Naive thymus-derived CD4-positive, alpha-beta T cell (primary cell): ENCODE measurements around the gene TMEM45B. TPM values are rescaled to one million over a fixed set of nuclear protein-coding genes. Genes with fewer than 3 reads are reported as not detected.
"Not testable (repeated sequence)": the region's sequence is repeated elsewhere in the genome, so short reads cannot be mapped to it uniquely, and the experiment has no call there.

Experiments
- ATAC-seq: fragments of 150-1000 bp; cut with Tn5 transposase; 2 replicates; pipeline ENCODE4 v1.10.0; 2021; ENCODE audit warnings: mild to moderate bottlenecking, moderate library complexity
- CTCF ChIA-PET: fragments of 350-600 bp; sonication (Branson Sonifier 250); formaldehyde crosslinking; loops from one replicate; lab custom pipeline; 2021; ENCODE audit warnings: antibody characterized with exemption; lab: Charles Lee
- POLR2A ChIA-PET: fragments of 350-600 bp; sonication (Branson Sonifier 250); formaldehyde crosslinking; loops from one replicate; lab custom pipeline; 2021; ENCODE audit warnings: antibody characterized with exemption, inconsistent platforms; lab: Charles Lee
- DNase-seq, 9 donors: peaks; one replicate each; pipeline versions ENCODE4 v3.0.0 to v3.0.0-alpha.2; 2020 to 2022; ENCODE audit warnings: mixed read lengths in 1 of 9
- H3K27ac ChIP-seq: one replicate; pipeline ENCODE4 v1.7.0; 2013; ENCODE audit warnings: mild to moderate bottlenecking, low read depth, low read length, moderate library complexity
- H3K27me3 ChIP-seq, 2 donors: one replicate each; pipeline ENCODE4 v1.7.0; 2013; ENCODE audit warnings: low read length in 2 of 2, mild to moderate bottlenecking in 2 of 2, moderate library complexity in 2 of 2; ENCODE audit not compliant: control insufficient read depth in 2 of 2, insufficient read depth in 2 of 2
- H3K36me3 ChIP-seq, 3 experiments: 1 replicate in 2 of 3; 2 replicates in 1 of 3; pipeline ENCODE4 v1.7.0; 2013; ENCODE audit warnings: low read length in 3 of 3, mild to moderate bottlenecking in 3 of 3, moderate library complexity in 1 of 3; ENCODE audit not compliant: insufficient read depth in 3 of 3, control insufficient read depth in 2 of 3
- H3K4me1 ChIP-seq, 2 donors: one replicate each; pipeline ENCODE4 v1.7.0; 2013; ENCODE audit warnings: low read length in 2 of 2, mild to moderate bottlenecking in 2 of 2, moderate library complexity in 1 of 2; ENCODE audit not compliant: control insufficient read depth in 2 of 2, insufficient read depth in 2 of 2
- H3K4me3 ChIP-seq: 2 replicates; pipeline ENCODE4 v1.7.0; 2013; ENCODE audit warnings: mild to moderate bottlenecking, low read length
- H3K9me3 ChIP-seq, 3 experiments: 1 replicate in 2 of 3; 2 replicates in 1 of 3; pipeline ENCODE4 v1.7.0; 2013; ENCODE audit warnings: low read length in 3 of 3; ENCODE audit not compliant: control insufficient read depth in 2 of 3
- H3K27ac Mint-ChIP-seq, 9 donors: one replicate each; pipeline ENCODE4 v1.8.0; 2020 to 2022; ENCODE audit warnings: mixed read lengths in 9 of 9, mild to moderate bottlenecking in 8 of 9, moderate library complexity in 5 of 9, inconsistent platforms in 2 of 9
- H3K27me3 Mint-ChIP-seq, 5 donors: one replicate each; pipeline ENCODE4 v1.8.0; 2021 to 2022; ENCODE audit warnings: mixed read lengths in 5 of 5, mild to moderate bottlenecking in 1 of 5
- H3K36me3 Mint-ChIP-seq, 5 donors: one replicate each; pipeline ENCODE4 v1.8.0; 2020 to 2022; ENCODE audit warnings: mixed read lengths in 5 of 5, mild to moderate bottlenecking in 3 of 5, inconsistent platforms in 1 of 5
- H3K4me1 Mint-ChIP-seq, 7 donors: one replicate each; pipeline ENCODE4 v1.8.0; 2020 to 2022; ENCODE audit warnings: mixed read lengths in 7 of 7, mild to moderate bottlenecking in 3 of 7, inconsistent platforms in 1 of 7
- H3K4me3 Mint-ChIP-seq, 10 donors: one replicate each; pipeline ENCODE4 v1.8.0; 2020 to 2022; ENCODE audit warnings: mild to moderate bottlenecking in 10 of 10, mixed read lengths in 10 of 10, moderate library complexity in 6 of 10, inconsistent platforms in 2 of 10
- H3K9me3 Mint-ChIP-seq, 11 donors: one replicate each; pipeline ENCODE4 v1.8.0; 2020 to 2022; ENCODE audit warnings: mixed read lengths in 11 of 11, mild to moderate bottlenecking in 4 of 11, inconsistent platforms in 1 of 11, moderate library complexity in 1 of 11
- intact Hi-C, 2 donors: fragments of 100-400 bp; cut with micrococcal nuclease; formaldehyde crosslinking; loops; one replicate each; pipeline ENCODE4 v1.15.1; 2023
- polyA plus RNA-seq, 2 donors: library from polyadenylated mRNA; unstranded; fragments of 300-500 nt; fragmentation: Illumina TruSeq; gene quantifications; one replicate each; pipeline ENCODE4 v1.2.3, GENCODE V29; 2021
- total RNA-seq, 6 experiments: library from RNA in 5 of 6; stranded (reverse) in 5 of 6; gene quantifications; 1 replicate in 5 of 6; 2 replicates in 1 of 6; pipeline ENCODE4 v1.2.3 and lab custom pipeline; 2021 to 2026

TMEM45B gene
- total and polyA plus RNA-seq, 7 experiments from 2014 or later = 2.3 to 40.8 (median 11.9) TPM

GRCh38 chr11:129770993-129771392 lies 44.7 kb upstream of the TMEM45B start:
- Mint-ChIP-seq H3K27ac (no peak overlapping the region), H3K27me3 (peaks cover 0 to 10% (median 0%) of the 10 kb centered on the region in 5 donors), H3K4me1 (peaks cover 0 to 6% (median 5%) of the 10 kb centered on the region in 7 donors), H3K36me3 (peaks cover 0 to 30% (median 22%) of the 10 kb centered on the region in 5 donors), H3K4me3 (no peak overlapping the region), H3K9me3 (peaks cover 4 to 22% (median 13%) of the 10 kb centered on the region in 11 donors)
- H3K27ac ChIP-seq = no peak overlapping the region
- DNase-seq (no peak), ATAC-seq (no peak)
- H3K4me3 ChIP-seq = no peak overlapping the region
- H3K27me3 ChIP-seq = no peaks in the 10 kb centered on the region
- no peaks in the 10 kb centered on the region for H3K36me3 ChIP-seq
- no peaks in the 10 kb centered on the region for H3K9me3 ChIP-seq
- ChIA-PET POLR2A (interaction anchor here (1.5 kb wide), 1 partner anchor 29 kb away, joined by 3 read pairs; no protein-coding TSS in a partner anchor), CTCF (interaction anchor here (0.6 kb wide), 1 partner anchor 16 kb away, joined by 4 read pairs; no protein-coding TSS in a partner anchor)
- H3K4me1 ChIP-seq = no peaks in the 10 kb centered on the region
- intact Hi-C loops = no loop called here

GRCh38 chr11:129771456-129771855 lies 44.2 kb upstream of the TMEM45B start:
- H3K27ac Mint-ChIP-seq, CTCF ChIA-PET, H3K4me1 Mint-ChIP-seq, H3K4me3 ChIP-seq, H3K27ac ChIP-seq, H3K4me1 ChIP-seq, DNase-seq, H3K9me3 ChIP-seq, POLR2A ChIA-PET, H3K36me3 ChIP-seq, H3K4me3 Mint-ChIP-seq, H3K27me3 ChIP-seq, intact Hi-C loops: not testable (repeated sequence)
- H3K27me3 Mint-ChIP-seq = peaks cover 0 to 10% (median 0%) of the 10 kb centered on the region in 5 donors
- peak; percentile 36 for ATAC-seq
- peaks cover 4 to 22% (median 13%) of the 10 kb centered on the region in 11 donors for H3K9me3 Mint-ChIP-seq
- peaks cover 0 to 30% (median 22%) of the 10 kb centered on the region in 5 donors for H3K36me3 Mint-ChIP-seq

- intact Hi-C loops = no loop called here
- ChIA-PET POLR2A (interaction anchor here (0.7 kb wide), 1 partner anchor 25 kb away, joined by 3 read pairs; no protein-coding TSS in a partner anchor), CTCF (no interaction called here)
- no peaks in the 10 kb centered on the region for H3K9me3 ChIP-seq
- no peak overlapping the region for H3K27ac Mint-ChIP-seq
- peaks cover 0 to 2% (median 0%) of the 10 kb centered on the region in 11 donors for H3K9me3 Mint-ChIP-seq
- peaks cover 0 to 11% (median 0%) of the 10 kb centered on the region in 5 donors for H3K27me3 Mint-ChIP-seq
- no peak for DNase-seq
- H3K27ac ChIP-seq = no peak overlapping the region
- no peak overlapping the region for H3K4me3 ChIP-seq
- H3K36me3 ChIP-seq = no peaks in the 10 kb centered on the region
- H3K4me1 ChIP-seq = no peaks in the 10 kb centered on the region
- no peaks in the 10 kb centered on the region for H3K27me3 ChIP-seq
- peaks cover 0 to 11% (median 2%) of the 10 kb centered on the region in 5 donors for H3K36me3 Mint-ChIP-seq
- no peak for ATAC-seq
- H3K4me3 Mint-ChIP-seq = no peak overlapping the region
- no peaks in the 10 kb centered on the region for H3K4me1 Mint-ChIP-seq
These were observed 36.8 kb upstream of the TMEM45B start for GRCh38 chr11:129778877-129779276.

GRCh38 chr11:129779342-129779741 lies 36.3 kb upstream of the TMEM45B start:
- H3K36me3 ChIP-seq = no peaks in the 10 kb centered on the region
- no peak for DNase-seq
- H3K27ac ChIP-seq = no peak overlapping the region
- intact Hi-C loops = no loop called here
- Mint-ChIP-seq H3K9me3 (peaks cover 0 to 2% (median 0%) of the 10 kb centered on the region in 11 donors), H3K27me3 (peaks cover 0 to 11% (median 0%) of the 10 kb centered on the region in 5 donors), H3K4me1 (no peaks in the 10 kb centered on the region), H3K36me3 (peaks cover 0 to 11% (median 0%) of the 10 kb centered on the region in 5 donors), H3K27ac (no peak overlapping the region), H3K4me3 (no peak overlapping the region)
- POLR2A ChIA-PET = no interaction called here
- H3K27me3 ChIP-seq = no peaks in the 10 kb centered on the region
- no peak overlapping the region for H3K4me3 ChIP-seq
- ATAC-seq = no peak
- H3K9me3 ChIP-seq = no peaks in the 10 kb centered on the region
- no peaks in the 10 kb centered on the region for H3K4me1 ChIP-seq
- CTCF ChIA-PET = interaction anchor here (1.0 to 1.1 kb wide), 2 partner anchors 121 to 145 kb away, joined by 3 read pairs; no protein-coding TSS in a partner anchor

GRCh38 chr11:129785383-129786111 lies 30.1 kb upstream of the TMEM45B start:
- ChIA-PET CTCF (interaction anchor here (0.6 to 2.2 kb wide), 13 partner anchors 18 to 141 kb away, joined by 3 to 15 read pairs (median 4); partner anchors contain the start of gene TMEM45B), POLR2A (interaction anchor here (0.9 to 2.5 kb wide), 9 partner anchors 9 to 144 kb away, joined by 3 to 8 read pairs (median 6); partner anchors contain the start of gene NFRKB)
- ATAC-seq (no peak), DNase-seq (peak in 6 of 9 donors; percentile 8 to 33 (median 24))
- Mint-ChIP-seq H3K27me3 (peaks cover 0 to 3% (median 0%) of the 10 kb centered on the region in 5 donors), H3K36me3 (peaks cover 0 to 8% (median 0%) of the 10 kb centered on the region in 5 donors), H3K27ac (peak overlapping the region in 2 of 9 donors; percentile 26 to 74), H3K4me3 (no peak overlapping the region), H3K9me3 (peaks cover 0 to 2% (median 0%) of the 10 kb centered on the region in 11 donors), H3K4me1 (peaks cover 6 to 24% (median 13%) of the 10 kb centered on the region in 7 donors)
- intact Hi-C loops = loop anchor here (1.0 to 5.0 kb wide), 7 partner anchors 82 to 347 kb away; partner anchors contain the start of genes APLP2 (in 1 of the 2) and NFRKB (in 1 of the 2)
- no peaks in the 10 kb centered on the region for H3K27me3 ChIP-seq
- H3K9me3 ChIP-seq = no peaks in the 10 kb centered on the region
- no peaks in the 10 kb centered on the region for H3K36me3 ChIP-seq
- no peak overlapping the region for H3K4me3 ChIP-seq
- H3K27ac ChIP-seq = no peak overlapping the region
- H3K4me1 ChIP-seq = no peaks in the 10 kb centered on the region

GRCh38 chr11:129786112-129786416 lies 29.6 kb upstream of the TMEM45B start:
- not testable (repeated sequence) for H3K4me3 ChIP-seq, H3K27me3 ChIP-seq, H3K9me3 ChIP-seq, H3K36me3 Mint-ChIP-seq, H3K4me1 ChIP-seq, H3K27ac ChIP-seq, H3K36me3 ChIP-seq, ATAC-seq, H3K4me3 Mint-ChIP-seq, DNase-seq, H3K9me3 Mint-ChIP-seq, H3K27me3 Mint-ChIP-seq
- intact Hi-C loops = loop anchor here in 1 of 2 donors (5.0 kb wide), 1 partner anchor 81 kb away; no protein-coding TSS in a partner anchor
- peaks cover 6 to 29% (median 14%) of the 10 kb centered on the region in 7 donors for H3K4me1 Mint-ChIP-seq
- ChIA-PET POLR2A (interaction anchor here (0.9 to 2.5 kb wide), 9 partner anchors 9 to 144 kb away, joined by 3 to 8 read pairs (median 6); partner anchors contain the start of gene NFRKB), CTCF (interaction anchor here (0.6 to 2.2 kb wide), 10 partner anchors 18 to 140 kb away, joined by 3 to 15 read pairs (median 5); partner anchors contain the start of gene TMEM45B)
- H3K27ac Mint-ChIP-seq = peak overlapping the region in 2 of 9 donors; percentile 2 to 74
